ENCODE data around the gene TCTN1. TPM values are rescaled to one million over a fixed set of nuclear protein-coding genes. Genes with fewer than 3 reads are reported as not detected.
"Not testable (repeated sequence)": the region's sequence is repeated elsewhere in the genome, so short reads cannot be mapped to it uniquely, and the experiment has no call there.

TCTN1 gene
- total and polyA plus RNA-seq, 8 donors, result 34.1 to 84.3 (median 73.6) TPM

DNA sequence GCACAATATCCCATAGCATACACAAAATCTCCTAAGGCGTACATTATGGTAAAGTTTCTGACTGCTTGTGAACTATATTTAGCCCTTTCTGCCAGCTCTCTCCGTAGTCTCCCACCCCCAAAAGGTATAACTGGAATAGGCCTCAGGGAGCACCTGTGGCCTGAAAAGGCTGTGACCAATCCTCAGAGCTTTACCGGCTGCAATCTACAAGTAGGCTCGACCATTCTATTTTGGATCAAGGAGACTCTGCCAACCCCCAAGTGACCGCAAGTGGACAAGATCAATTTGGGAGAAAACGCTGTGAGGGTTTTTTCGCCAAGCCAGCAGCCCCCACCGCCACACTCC, 32.0 kb upstream of the TCTN1 start:
- Histone ChIP-seq H3K27me3 (no peaks in the 10 kb centered on the region), H3K4me3 (peak overlapping the region; percentile 85 to 90), H3K4me1 (peaks cover 33 to 82% of the 10 kb centered on the region in 2 donors), H3K27ac (peak overlapping the region; percentile 82 to 89), H3K36me3 (no peaks in the 10 kb centered on the region), H3K9me3 (no peaks in the 10 kb centered on the region)
- ATAC-seq (peak; percentile 8), DNase-seq (no peak)
- intact Hi-C loops (cut with DNase I), result no loop called here
- TF ChIP-seq, protein P1, sequence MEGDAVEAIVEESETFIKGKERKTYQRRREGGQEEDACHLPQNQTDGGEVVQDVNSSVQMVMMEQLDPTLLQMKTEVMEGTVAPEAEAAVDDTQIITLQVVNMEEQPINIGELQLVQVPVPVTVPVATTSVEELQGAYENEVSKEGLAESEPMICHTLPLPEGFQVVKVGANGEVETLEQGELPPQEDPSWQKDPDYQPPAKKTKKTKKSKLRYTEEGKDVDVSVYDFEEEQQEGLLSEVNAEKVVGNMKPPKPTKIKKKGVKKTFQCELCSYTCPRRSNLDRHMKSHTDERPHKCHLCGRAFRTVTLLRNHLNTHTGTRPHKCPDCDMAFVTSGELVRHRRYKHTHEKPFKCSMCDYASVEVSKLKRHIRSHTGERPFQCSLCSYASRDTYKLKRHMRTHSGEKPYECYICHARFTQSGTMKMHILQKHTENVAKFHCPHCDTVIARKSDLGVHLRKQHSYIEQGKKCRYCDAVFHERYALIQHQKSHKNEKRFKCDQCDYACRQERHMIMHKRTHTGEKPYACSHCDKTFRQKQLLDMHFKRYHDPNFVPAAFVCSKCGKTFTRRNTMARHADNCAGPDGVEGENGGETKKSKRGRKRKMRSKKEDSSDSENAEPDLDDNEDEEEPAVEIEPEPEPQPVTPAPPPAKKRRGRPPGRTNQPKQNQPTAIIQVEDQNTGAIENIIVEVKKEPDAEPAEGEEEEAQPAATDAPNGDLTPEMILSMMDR (IDR thresholded peaks at IDR 0.05), result no peak

DNA sequence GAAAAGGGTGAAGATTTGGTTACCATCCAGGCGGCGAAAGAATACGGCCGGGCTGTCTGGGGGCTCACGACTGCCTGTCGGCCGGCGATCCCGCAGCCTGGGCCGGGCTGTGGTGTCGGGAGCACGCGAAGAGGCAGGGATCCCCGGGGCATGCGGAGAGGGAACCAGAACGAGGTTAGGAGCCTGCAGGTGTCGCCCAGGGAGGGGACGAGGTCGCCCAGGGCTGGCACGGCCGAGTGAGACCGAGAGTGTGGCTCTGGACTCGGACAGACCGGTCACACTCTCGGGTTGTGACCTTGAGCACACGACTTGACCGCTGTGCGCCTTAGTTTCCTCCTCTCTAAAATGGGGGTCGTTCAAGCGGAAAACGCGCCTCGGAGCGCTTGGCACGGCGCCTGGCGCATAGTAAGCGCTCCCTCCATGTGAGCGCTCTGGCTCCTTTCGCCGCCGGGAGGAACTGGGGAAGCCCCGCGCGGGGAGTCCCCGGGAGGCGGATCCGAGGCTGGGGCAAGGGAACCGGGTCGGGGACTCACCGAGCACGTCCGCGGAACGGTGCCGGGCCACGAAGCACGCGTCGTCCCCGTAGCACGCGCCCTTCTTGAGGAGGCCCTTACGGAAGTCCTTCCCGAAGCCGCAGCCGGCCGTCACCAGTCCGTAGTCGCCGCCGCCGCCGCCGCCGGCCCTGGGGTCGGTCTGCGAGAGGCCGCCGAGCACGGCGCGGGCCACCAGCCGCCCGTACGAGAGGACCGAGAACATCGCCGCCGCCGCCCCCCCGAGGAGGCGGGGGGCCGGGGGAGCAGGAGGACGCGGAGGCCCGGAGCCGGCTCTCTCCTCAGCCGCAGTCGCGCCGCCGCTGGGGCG, 31.4 kb upstream of the TCTN1 start:
- H3K4me3 ChIP-seq, result peak overlapping the region; percentile 85 to 90
- peak; percentile 40 for ATAC-seq

DNA sequence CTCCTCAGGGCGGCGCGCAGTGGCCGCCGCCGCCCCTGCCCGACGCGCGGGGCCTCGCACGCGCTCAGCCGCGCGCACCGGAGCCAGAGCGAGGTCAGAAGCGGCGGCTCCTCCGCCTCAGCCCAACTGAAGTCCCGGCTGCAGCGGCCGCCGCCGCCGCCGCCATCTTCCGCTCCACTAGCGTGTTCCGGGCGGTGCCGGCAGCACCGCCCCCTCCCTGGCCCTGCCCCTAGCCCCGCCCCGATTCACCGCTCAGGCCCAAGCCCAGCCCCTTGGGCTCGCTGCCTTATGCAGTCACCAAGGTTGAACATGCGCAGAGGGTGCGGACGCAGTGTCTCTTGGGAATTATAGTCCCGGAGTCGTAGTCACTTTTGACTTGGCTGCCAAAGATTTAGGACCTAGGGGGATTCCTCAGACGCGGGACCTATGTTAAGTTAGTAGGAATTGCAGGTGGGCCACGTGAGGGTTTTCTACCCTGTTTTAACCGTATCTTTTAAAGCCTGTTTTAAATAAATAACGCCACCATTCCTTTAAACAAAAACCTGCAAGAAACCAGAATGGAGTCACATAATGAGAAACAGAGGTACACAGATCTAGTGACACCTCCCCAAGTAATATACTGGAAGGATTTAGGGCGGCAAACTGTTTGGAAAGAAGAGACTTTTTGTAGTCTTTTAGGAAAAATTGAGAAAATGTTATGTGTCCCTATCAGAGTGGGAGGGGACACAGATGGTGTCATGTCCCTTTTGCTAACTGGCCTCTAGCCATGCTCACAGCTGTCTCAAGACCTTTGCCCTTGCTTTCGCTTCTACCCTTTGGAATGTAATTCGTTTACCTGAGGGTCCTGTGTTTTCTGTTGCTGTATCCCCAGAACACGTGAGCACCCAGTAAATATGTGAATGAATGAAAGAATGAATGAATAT, 30.5 kb upstream of the TCTN1 start, which contains the start of gene PPTC7:
PPTC7 (minus strand) TSS at position 182 of the 923 bp plus-strand sequence. CDS start 287 bp downstream, outside the sequence.
- DNase-seq, result peak; percentile 95 to 99 (median 98)
- Histone ChIP-seq H3K27ac (peak within 1 kb of the TSS; percentile 82 to 89), H3K4me1 (peaks cover 20 to 68% of the 10 kb centered on the region in 2 donors), H3K9me3 (no peaks in the 10 kb centered on the region), H3K27me3 (no peaks in the 10 kb centered on the region), H3K4me3 (peak within 1 kb of the TSS; percentile 85 to 90), H3K36me3 (no peaks in the 10 kb centered on the region)
- ATAC-seq, result peak; percentile 89
- TF ChIP-seq, protein P1 (IDR thresholded peaks at IDR 0.05), result no peak
- intact Hi-C loops (cut with DNase I), result no loop called here

More for the DNA sequence above, 31.4 kb upstream of the TCTN1 start:
- no peaks in the 10 kb centered on the region for H3K9me3 ChIP-seq
- peaks cover 29 to 76% of the 10 kb centered on the region in 2 donors for H3K4me1 ChIP-seq
- no peaks in the 10 kb centered on the region for H3K27me3 ChIP-seq
- peak overlapping the region; percentile 82 to 89 for H3K27ac ChIP-seq
- no peaks in the 10 kb centered on the region for H3K36me3 ChIP-seq
- peak in 3 of 4 donors; percentile 61 to 95 (median 83) for DNase-seq
- intact Hi-C loops (cut with DNase I), result no loop called here
- TF ChIP-seq, protein P1 (IDR thresholded peaks at IDR 0.05), result no peak

DNA sequence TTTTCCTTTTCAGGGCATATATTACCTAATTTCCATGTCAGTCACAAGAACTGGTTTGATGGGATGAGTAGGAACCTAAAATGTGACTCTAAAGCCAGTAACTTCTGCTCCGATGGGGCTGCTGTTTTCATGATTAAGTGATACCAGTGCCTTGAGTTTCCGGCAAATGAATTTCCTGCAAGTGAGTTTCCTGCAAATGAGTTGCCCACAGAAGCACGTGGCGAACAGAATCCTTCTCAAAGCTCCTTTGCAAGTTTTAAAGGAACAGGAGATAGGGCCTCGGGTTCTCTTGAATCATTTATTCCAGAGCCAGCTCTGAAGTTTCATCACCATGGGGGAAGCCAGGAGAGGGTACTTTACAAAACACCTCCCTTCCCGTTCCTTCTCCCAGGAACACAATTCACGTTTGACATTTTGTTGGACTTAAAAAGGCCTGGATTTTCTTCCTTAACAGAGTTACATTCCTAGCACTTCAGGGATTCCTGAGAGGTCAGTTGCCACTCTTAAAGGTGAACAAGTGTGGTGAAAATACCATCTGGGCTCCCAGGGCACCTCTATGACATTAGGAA, 28.6 kb upstream of the TCTN1 start:
- no peaks in the 10 kb centered on the region for H3K36me3 ChIP-seq
- peaks cover 16 to 55% of the 10 kb centered on the region in 2 donors for H3K4me1 ChIP-seq
- ATAC-seq (peak; percentile 35), DNase-seq (peak in 1 of 4 donors; percentile 47)
- H3K27ac ChIP-seq, result peak overlapping the region; percentile 75 to 82
- H3K9me3 ChIP-seq, result no peaks in the 10 kb centered on the region
- TF ChIP-seq, protein P1 (IDR thresholded peaks at IDR 0.05), result no peak
- no peak overlapping the region for H3K4me3 ChIP-seq
- H3K27me3 ChIP-seq, result no peaks in the 10 kb centered on the region
- intact Hi-C loops (cut with DNase I), result no loop called here

DNA sequence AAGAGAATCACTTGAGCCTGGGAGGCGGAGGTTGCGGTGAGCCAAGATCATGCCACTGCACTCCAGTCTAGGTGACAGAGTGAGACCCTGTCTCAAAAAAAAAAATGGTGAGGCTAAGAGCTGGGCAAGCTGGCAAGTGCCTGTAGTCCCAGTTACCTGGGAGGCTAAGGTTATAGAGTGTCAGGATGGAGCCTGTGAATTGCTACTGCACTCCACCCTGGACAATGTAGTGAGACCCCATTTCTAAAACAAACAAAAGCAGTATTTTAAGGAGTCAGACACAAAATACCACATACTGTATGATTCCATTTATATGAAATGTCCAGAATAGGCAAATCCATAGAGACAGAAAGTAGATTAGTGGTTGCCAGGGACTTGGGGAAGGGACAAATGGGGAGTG, 26.8 kb upstream of the TCTN1 start:
- ATAC-seq; H3K27ac ChIP-seq; DNase-seq; intact Hi-C loops (cut with DNase I); H3K9me3 ChIP-seq; H3K27me3 ChIP-seq; H3K4me3 ChIP-seq; H3K36me3 ChIP-seq: not testable (repeated sequence)
- peaks cover 24 to 56% of the 10 kb centered on the region in 2 donors for H3K4me1 ChIP-seq
